GM23338 (cell line): ENCODE measurements around the gene FBLN1.

Experiments
- CREB1 ChIP-seq: fragments of 250-450 bp; sonication (Bioruptor Pico); IDR thresholded peaks from 2 replicates; pipeline ENCODE4 v1.5.0; 2020; ENCODE audit warnings: low read depth, mild to moderate bottlenecking, moderate library complexity
- CTCF ChIP-seq, 2 experiments: fragments of 200-600 bp in 1 of 2; sonication (generic) in 1 of 2; conservative IDR thresholded peaks; 2 replicates each; pipeline versions ENCODE4 v1.5.1 to v1.6.1; 2016 to 2017; ENCODE audit warnings: antibody characterized with exemption in 2 of 2, low read depth in 2 of 2, mild to moderate bottlenecking in 2 of 2, moderate library complexity in 1 of 2
- EZH2 ChIP-seq: fragments of 200-600 bp; sonication (generic); IDR thresholded peaks from one replicate; pipeline ENCODE4 v1.8.0; 2017; ENCODE audit warnings: antibody characterized with exemption, mild to moderate bottlenecking, low read depth; ENCODE audit not compliant: unreplicated experiment
- EZH2phosphoT487 ChIP-seq: fragments of 200-600 bp; sonication (generic); IDR thresholded peaks from one replicate; pipeline ENCODE4 v1.8.1; 2018; ENCODE audit warnings: antibody characterized with exemption; ENCODE audit not compliant: unreplicated experiment
- JUNB ChIP-seq: IDR thresholded peaks from one replicate; pipeline ENCODE4 v1.6.1; 2016; ENCODE audit warnings: antibody characterized with exemption; ENCODE audit not compliant: unreplicated experiment
- POLR2AphosphoS5 ChIP-seq: IDR thresholded peaks from 2 replicates; pipeline ENCODE4 v1.6.1; 2016; ENCODE audit warnings: antibody characterized with exemption, low read depth
- REST ChIP-seq: IDR thresholded peaks from one replicate; pipeline ENCODE4 v1.6.1; 2018; ENCODE audit warnings: antibody characterized with exemption; ENCODE audit not compliant: unreplicated experiment

GRCh38 chr22:45521178-45521577 is 18.5 kb downstream of the FBLN1 start:
- TF ChIP-seq CTCF (conservative IDR thresholded peaks at IDR 0.05; ENCODE audit: low read depth in 2 of 2) = no peak
- TF ChIP-seq JUNB = no peak
- no peak for TF ChIP-seq POLR2AphosphoS5
- TF ChIP-seq EZH2 = no peak
- TF ChIP-seq REST = no peak
- no peak for TF ChIP-seq CREB1 (CRISPR knock-in tag)
- no peak for TF ChIP-seq EZH2phosphoT487
